Common myeloid progenitor, CD34-positive (primary cell): ENCODE results near the gene TEX2.
"Not testable (repeated sequence)": the region's sequence is repeated elsewhere in the genome, so short reads cannot be mapped to it uniquely, and the experiment has no call there.

Source experiments
- CTCF ChIA-PET: fragments of 350-600 bp; sonication (Branson Sonifier 250); formaldehyde crosslinking; loops from one replicate; lab custom pipeline; 2021; ENCODE audit warnings: antibody characterized with exemption; lab: Charles Lee
- POLR2A ChIA-PET: fragments of 350-600 bp; sonication (Branson Sonifier 250); formaldehyde crosslinking; loops from one replicate; lab custom pipeline; 2021; ENCODE audit warnings: antibody characterized with exemption; lab: Charles Lee
- DNase-seq, 3 donors: peaks; one replicate each; pipeline versions ENCODE4 v3.0.0 to v3.0.0-alpha.2; 2013
- H3K27ac ChIP-seq, 2 experiments: 1 replicate in 1 of 2; 2 replicates in 1 of 2; pipeline ENCODE4 v1.7.0; 2013; ENCODE audit warnings: inconsistent platforms in 2 of 2, low read length in 2 of 2, mild to moderate bottlenecking in 2 of 2, low read depth in 1 of 2, moderate library complexity in 1 of 2; ENCODE audit not compliant: severe bottlenecking in 2 of 2, insufficient read depth in 1 of 2, poor library complexity in 1 of 2
- H3K27me3 ChIP-seq, 5 experiments: replicated peaks in 2 of 5; 1 replicate in 3 of 5; 2 replicates in 2 of 5; pipeline versions ENCODE4 v1.6.1 to v1.7.0; 2013; ENCODE audit warnings: low read length in 4 of 5, mild to moderate bottlenecking in 2 of 5, moderate library complexity in 2 of 5, inconsistent platforms in 1 of 5; ENCODE audit not compliant: insufficient read depth in 5 of 5, control insufficient read depth in 4 of 5
- H3K36me3 ChIP-seq, 4 experiments: 1 replicate in 2 of 4; 2 replicates in 2 of 4; pipeline versions ENCODE4 v1.6.1 to v1.7.0; 2013; ENCODE audit warnings: low read length in 3 of 4, control low read depth in 1 of 4, mild to moderate bottlenecking in 1 of 4; ENCODE audit not compliant: control insufficient read depth in 4 of 4, insufficient read depth in 4 of 4
- H3K4me1 ChIP-seq, 4 experiments: 1 replicate in 3 of 4; 2 replicates in 1 of 4; pipeline versions ENCODE4 v1.6.1 to v1.7.1; 2013; ENCODE audit warnings: low read length in 3 of 4, mild to moderate bottlenecking in 3 of 4, control low read depth in 1 of 4, inconsistent platforms in 1 of 4, moderate library complexity in 1 of 4; ENCODE audit not compliant: control insufficient read depth in 4 of 4, insufficient read depth in 4 of 4; ENCODE audit errors: control extremely low read depth in 1 of 4
- H3K4me3 ChIP-seq, 7 experiments: 1 replicate in 4 of 7; 2 replicates in 3 of 7; pipeline versions ENCODE4 v1.5.1 to v1.7.0; 2013; ENCODE audit warnings: mild to moderate bottlenecking in 7 of 7, low read length in 6 of 7, moderate library complexity in 6 of 7, inconsistent platforms in 2 of 7, low read depth in 2 of 7, control low read depth in 1 of 7; ENCODE audit not compliant: insufficient read depth in 4 of 7, control insufficient read depth in 1 of 7; ENCODE audit errors: extremely low read depth in 1 of 7
- H3K9me3 ChIP-seq, 5 experiments: 1 replicate in 4 of 5; 2 replicates in 1 of 5; pipeline versions ENCODE4 v1.6.1 to v1.7.1; 2013; ENCODE audit warnings: low read length in 4 of 5, mild to moderate bottlenecking in 2 of 5, inconsistent platforms in 1 of 5, low read depth in 1 of 5, moderate library complexity in 1 of 5; ENCODE audit not compliant: control insufficient read depth in 4 of 5, insufficient read depth in 2 of 5; ENCODE audit errors: control extremely low read depth in 1 of 5
- WGBS: methylation state at CpG from one replicate; pipeline ENCODE4 v1.1.5; 2013; ENCODE audit not compliant: insufficient coverage; 5-methylcytosine and 5-hydroxymethylcytosine counted together

The TEX2 gene

GRCh38 chr17:64209356-64209941, 53.6 kb downstream of the TEX2 start:
- no peaks in the 10 kb centered on the region for H3K9me3 ChIP-seq
- no peak overlapping the region for H3K27ac ChIP-seq
- peaks cover 0 to 8% (median 0%) of the 10 kb centered on the region in 4 experiments for H3K4me1 ChIP-seq
- 87% methylated on average over 3 of the region's 5 CpGs for WGBS
- H3K4me3 ChIP-seq, result no peak overlapping the region
- peaks cover 15 to 24% (median 22%) of the 10 kb centered on the region in 4 experiments for H3K36me3 ChIP-seq
- DNase-seq, result no peak
- ChIA-PET CTCF (interaction anchor here (1.0 kb wide), 1 partner anchor 70 kb away, joined by 3 read pairs; no protein-coding TSS in a partner anchor), POLR2A (no interaction called here)
- H3K27me3 ChIP-seq, result no peaks in the 10 kb centered on the region

DNA sequence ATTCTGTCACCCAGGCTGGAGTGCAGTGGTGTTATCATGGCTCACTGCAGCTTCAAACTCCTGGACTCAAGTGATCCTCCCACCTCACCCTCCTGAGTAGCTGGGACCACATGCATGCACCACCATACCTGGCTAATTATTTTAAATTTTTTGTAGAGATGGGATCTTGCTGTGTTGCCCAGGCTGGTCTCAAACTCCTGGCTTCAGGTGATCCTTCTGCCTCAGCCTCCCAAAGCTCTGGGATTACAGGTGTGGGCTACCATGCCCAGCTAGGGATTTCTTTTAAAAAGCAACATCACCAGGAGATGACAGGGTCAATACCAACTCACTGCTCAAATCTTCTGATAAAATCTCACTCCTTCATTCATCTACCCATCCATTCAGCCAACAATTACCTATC, 54.4 kb downstream of the TEX2 start:
- CTCF ChIA-PET, result interaction anchor here (0.9 to 1.0 kb wide), 2 partner anchors 11 to 71 kb away, joined by 3 to 4 read pairs; no protein-coding TSS in a partner anchor
- peaks cover 15 to 23% (median 19%) of the 10 kb centered on the region in 4 experiments for H3K36me3 ChIP-seq
- H3K27me3 ChIP-seq, H3K27ac ChIP-seq, H3K9me3 ChIP-seq, DNase-seq, H3K4me3 ChIP-seq, H3K4me1 ChIP-seq, POLR2A ChIA-PET: not testable (repeated sequence)

GRCh38 chr17:64205804-64206203, 57.3 kb downstream of the TEX2 start:
- H3K27me3 ChIP-seq, result no peaks in the 10 kb centered on the region
- no peak for DNase-seq
- ChIA-PET POLR2A (interaction anchor here (1.0 kb wide), 1 partner anchor 60 kb away, joined by 6 read pairs; no protein-coding TSS in a partner anchor), CTCF (interaction anchor here (1.3 kb wide), 1 partner anchor 12 kb away, joined by 5 read pairs; no protein-coding TSS in a partner anchor)
- WGBS, result 100% methylated on average over 1 of the region's 2 CpGs
- H3K27ac ChIP-seq, result no peak overlapping the region
- H3K9me3 ChIP-seq, result no peaks in the 10 kb centered on the region
- H3K4me1 ChIP-seq, result peaks cover 3 to 9% (median 5%) of the 10 kb centered on the region in 4 experiments
- H3K36me3 ChIP-seq, result peaks cover 0 to 6% (median 3%) of the 10 kb centered on the region in 4 experiments
- no peak overlapping the region for H3K4me3 ChIP-seq

- CTCF ChIA-PET, result interaction anchor here (2.0 kb wide), 1 partner anchor 10 kb away, joined by 6 read pairs; no protein-coding TSS in a partner anchor
- no CpG with 5 or more reads among the region's 4 CpGs for WGBS
- Histone ChIP-seq H3K4me3 (no peak overlapping the region), H3K27ac (no peak overlapping the region), H3K36me3 (peaks cover 0 to 6% (median under 1%) of the 10 kb centered on the region in 4 experiments), H3K27me3 (no peaks in the 10 kb centered on the region), H3K4me1 (peaks cover 7 to 17% (median 13%) of the 10 kb centered on the region in 4 experiments), H3K9me3 (no peaks in the 10 kb centered on the region)
- POLR2A ChIA-PET, result no interaction called here
- DNase-seq, result no peak
These were observed 59.4 kb downstream of the TEX2 start for GRCh38 chr17:64203630-64204029.

GRCh38 chr17:64202683-64203344, 60.2 kb downstream of the TEX2 start:
- Histone ChIP-seq H3K27ac (no peak overlapping the region), H3K9me3 (no peaks in the 10 kb centered on the region), H3K4me1 (peaks cover 7 to 17% (median 13%) of the 10 kb centered on the region in 4 experiments), H3K4me3 (no peak overlapping the region), H3K36me3 (peaks cover 0 to 3% (median under 1%) of the 10 kb centered on the region in 4 experiments), H3K27me3 (no peaks in the 10 kb centered on the region)
- 96% methylated on average over 4 of the region's 5 CpGs for WGBS
- CTCF ChIA-PET, result interaction anchor here (1.6 to 2.1 kb wide), 3 partner anchors 8 to 79 kb away, joined by 3 to 6 read pairs (median 6); no protein-coding TSS in a partner anchor
- no peak for DNase-seq
- POLR2A ChIA-PET, result no interaction called here

DNA sequence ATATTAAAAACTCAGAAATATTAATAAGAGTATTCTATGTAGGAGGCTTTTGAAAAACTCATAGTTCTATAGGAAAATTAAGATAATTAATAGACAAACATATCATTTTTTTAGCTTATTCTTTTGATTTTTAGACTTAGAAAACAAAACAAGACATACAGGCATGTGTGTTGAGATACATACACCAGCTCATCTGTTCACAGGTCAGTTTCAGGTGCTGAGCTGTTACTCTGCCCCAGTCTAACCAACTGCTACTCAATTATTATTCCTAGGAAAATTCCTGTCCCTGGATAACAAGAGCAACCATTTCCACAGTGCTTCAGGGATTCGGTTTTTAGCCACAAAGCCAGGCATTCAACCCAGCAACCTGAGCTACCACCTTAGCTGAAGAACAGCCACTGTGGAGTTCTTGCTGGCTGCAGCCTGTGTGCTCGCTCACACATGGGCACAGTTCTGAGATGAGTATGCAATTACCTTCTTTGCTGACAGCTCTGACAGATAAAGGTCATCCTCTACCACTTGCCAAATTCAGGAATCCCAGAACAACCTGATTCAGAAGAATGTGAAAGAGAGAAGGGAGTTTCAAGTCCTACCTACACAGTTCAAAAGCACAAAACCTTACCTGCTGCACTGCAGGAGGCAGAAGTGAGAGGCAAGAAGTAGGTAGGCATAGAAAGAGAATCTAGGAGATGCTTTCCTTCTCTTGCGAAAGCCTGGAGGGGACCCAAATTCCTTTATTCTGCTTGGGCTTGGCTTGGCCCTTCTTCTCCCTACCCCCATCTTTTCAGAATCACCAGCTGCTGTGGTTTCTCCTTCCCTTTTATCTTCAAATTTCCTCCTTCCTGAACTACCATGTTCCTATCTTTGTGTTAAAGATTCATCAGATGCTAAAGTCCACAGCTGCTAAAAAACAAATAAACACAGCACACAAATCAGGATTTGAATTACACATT, 62.7 kb downstream of the TEX2 start:
- Histone ChIP-seq H3K4me3 (no peak overlapping the region), H3K9me3 (peaks cover 0 to 10% (median 2%) of the 10 kb centered on the region in 5 experiments), H3K27ac (no peak overlapping the region), H3K4me1 (peaks cover 7 to 17% (median 13%) of the 10 kb centered on the region in 4 experiments), H3K36me3 (peaks cover 0 to 2% (median under 1%) of the 10 kb centered on the region in 4 experiments), H3K27me3 (no peaks in the 10 kb centered on the region)
- ChIA-PET CTCF (interaction anchor here (1.0 to 2.1 kb wide), 8 partner anchors 11 to 138 kb away, joined by 3 to 6 read pairs (median 4); no protein-coding TSS in a partner anchor), POLR2A (no interaction called here)
- DNase-seq, result peak in 1 of 3 donors; percentile 27
- 79% methylated on average over 2 of the region's 3 CpGs for WGBS
